ENCODE measurements around the gene MUC15. TPM values are rescaled to one million over a fixed set of nuclear protein-coding genes. Genes with fewer than 3 reads are reported as not detected.

The MUC15 gene
- total and polyA plus RNA-seq, 2 donors (not counting 1 experiment from before 2014, with no cell fraction given), result not detected

- TF ChIP-seq EZH2 (IDR thresholded peaks at IDR 0.05; ENCODE audit: borderline replicate concordance, insufficient read depth, low read depth, low read length, poor library complexity, severe bottlenecking) (no peak), CTCF (IDR thresholded peaks at IDR 0.05) (no peak)
- no peaks in the 10 kb centered on the region for H3K9me3 Mint-ChIP-seq (ENCODE audit: insufficient read depth)
- H3K27ac Mint-ChIP-seq, result no peak overlapping the region
- 60% methylated on average over 1 of the region's 1 CpG for WGBS (ENCODE audit: insufficient coverage)
- intact Hi-C loops (cut with micrococcal nuclease), result no loop called here
- ATAC-seq (ENCODE audit: low read depth), result no peak
- Histone ChIP-seq H2AFZ (ENCODE audit: insufficient read depth, low read depth, low read length, poor library complexity, severe bottlenecking) (no peak overlapping the region), H4K20me1 (ENCODE audit: control insufficient read depth, insufficient read depth, low read length, poor library complexity, severe bottlenecking) (no peaks in the 10 kb centered on the region), H3K4me3 (ENCODE audit: control extremely low read depth in 1 of 5, extremely low read depth in 1 of 5, insufficient read depth in 1 of 5, low read depth in 2 of 5, low read length in 4 of 5) (no peak overlapping the region), H3K9me3 (ENCODE audit: control extremely low read depth in 1 of 3, control insufficient read depth in 2 of 3, insufficient read depth in 1 of 3, low read length in 2 of 3) (no peaks in the 10 kb centered on the region), H3K79me2 (ENCODE audit: control insufficient read depth, insufficient read depth, low read length) (no peaks in the 10 kb centered on the region), H3K4me2 (replicated peaks; ENCODE audit: low read depth, low read length, poor library complexity, severe bottlenecking) (no peak overlapping the region), H3K9ac (ENCODE audit: low read length) (no peak overlapping the region), H3K27ac (ENCODE audit: low read length in 2 of 2) (no peak overlapping the region), H3K27me3 (replicated peaks in 1 of 4; ENCODE audit: control extremely low read depth in 1 of 4, control insufficient read depth in 3 of 4, insufficient read depth in 4 of 4, low read length in 3 of 4) (no peaks in the 10 kb centered on the region), H3K4me1 (ENCODE audit: control insufficient read depth in 2 of 2, insufficient read depth in 2 of 2, low read length in 2 of 2) (no peaks in the 10 kb centered on the region), H3K36me3 (replicated peaks in 1 of 2; ENCODE audit: control extremely low read depth in 1 of 2, control insufficient read depth in 1 of 2, extremely low read depth in 1 of 2, insufficient read depth in 2 of 2, low read length in 1 of 2) (no peaks in the 10 kb centered on the region)
- POLR2A ChIA-PET, result no interaction called here
- no peaks in the 10 kb centered on the region for H3K27me3 Mint-ChIP-seq
- no peak overlapping the region for H3K4me3 Mint-ChIP-seq
- CTCF ChIA-PET, result no interaction called here
- DNase-seq, result no peak
- no peaks in the 10 kb centered on the region for H3K4me1 Mint-ChIP-seq
Measured at GRCh38 chr11:26556582-26556981, 15.5 kb downstream of the MUC15 start.

DNA sequence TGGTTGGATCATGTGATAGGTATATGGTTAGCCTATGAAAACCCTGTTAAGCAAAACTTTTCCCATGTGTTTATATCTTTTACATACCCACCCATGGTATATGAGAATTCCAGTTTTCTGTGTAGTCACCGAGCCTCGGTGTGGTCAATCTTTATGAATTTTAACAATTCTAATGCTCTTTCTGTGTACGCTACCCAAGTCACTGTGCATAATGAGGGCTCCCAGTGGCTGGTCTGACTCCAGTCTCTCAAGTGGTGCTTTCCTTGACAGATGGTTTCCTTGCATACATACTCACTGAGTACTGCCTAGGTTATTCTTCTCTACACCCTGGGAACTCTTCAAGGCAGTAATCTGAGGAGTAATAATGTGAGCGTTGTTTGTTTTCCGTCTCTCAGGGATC, 17.6 kb downstream of the MUC15 start:
- no peak for ATAC-seq (ENCODE audit: low read depth)
- Mint-ChIP-seq H3K27me3 (no peaks in the 10 kb centered on the region), H3K27ac (no peak overlapping the region), H3K4me1 (no peaks in the 10 kb centered on the region), H3K9me3 (ENCODE audit: insufficient read depth) (no peaks in the 10 kb centered on the region), H3K4me3 (no peak overlapping the region)
- no peak for TF ChIP-seq EZH2 (IDR thresholded peaks at IDR 0.05; ENCODE audit: borderline replicate concordance, insufficient read depth, low read depth, low read length, poor library complexity, severe bottlenecking)
- no peak for TF ChIP-seq CTCF (IDR thresholded peaks at IDR 0.05)
- POLR2A ChIA-PET, result no interaction called here
- Histone ChIP-seq H3K4me1 (ENCODE audit: control insufficient read depth in 2 of 2, insufficient read depth in 2 of 2, low read length in 2 of 2) (no peaks in the 10 kb centered on the region), H3K36me3 (replicated peaks in 1 of 2; ENCODE audit: control extremely low read depth in 1 of 2, control insufficient read depth in 1 of 2, extremely low read depth in 1 of 2, insufficient read depth in 2 of 2, low read length in 1 of 2) (no peaks in the 10 kb centered on the region), H3K79me2 (ENCODE audit: control insufficient read depth, insufficient read depth, low read length) (no peaks in the 10 kb centered on the region), H3K4me3 (ENCODE audit: control extremely low read depth in 1 of 5, extremely low read depth in 1 of 5, insufficient read depth in 1 of 5, low read depth in 2 of 5, low read length in 4 of 5) (no peak overlapping the region), H3K27ac (ENCODE audit: low read length in 2 of 2) (no peak overlapping the region), H2AFZ (ENCODE audit: insufficient read depth, low read depth, low read length, poor library complexity, severe bottlenecking) (no peak overlapping the region), H3K27me3 (replicated peaks in 1 of 4; ENCODE audit: control extremely low read depth in 1 of 4, control insufficient read depth in 3 of 4, insufficient read depth in 4 of 4, low read length in 3 of 4) (no peaks in the 10 kb centered on the region), H3K9me3 (ENCODE audit: control extremely low read depth in 1 of 3, control insufficient read depth in 2 of 3, insufficient read depth in 1 of 3, low read length in 2 of 3) (no peaks in the 10 kb centered on the region), H3K4me2 (replicated peaks; ENCODE audit: low read depth, low read length, poor library complexity, severe bottlenecking) (no peak overlapping the region), H3K9ac (ENCODE audit: low read length) (no peak overlapping the region), H4K20me1 (ENCODE audit: control insufficient read depth, insufficient read depth, low read length, poor library complexity, severe bottlenecking) (no peaks in the 10 kb centered on the region)
- no peak for DNase-seq
- intact Hi-C loops (cut with micrococcal nuclease), result no loop called here
- 80% methylated on average over 3 of the region's 5 CpGs for WGBS (ENCODE audit: insufficient coverage)
- CTCF ChIA-PET, result no interaction called here

All from B cell (primary cell).